ENCODE data around the gene TRIM31. TPM values are rescaled to one million over a fixed set of nuclear protein-coding genes. Genes with fewer than 3 reads are reported as not detected.

The TRIM31 gene
- total RNA-seq (2022; extraction: Qiagen RNA extraction): 1.0 to 1.8 TPM (median 1.3 TPM) in 5 replicates

GRCh38 chr6:30113003-30113759 lies at the start of gene TRIM31:
Gene TRIM31, minus strand, starts transcription at chr6:30113090. Its CDS starts 285 bp downstream, at chr6:30112805.

GRCh38 chr6:30160785-30161531 lies 48.1 kb upstream of the TRIM31 start, which contains the start of gene TRIM10:
Gene TRIM10, minus strand, starts transcription at chr6:30161211. Its CDS starts 353 bp downstream, at chr6:30160858.

GRCh38 chr6:30135757-30136156 lies 22.9 kb upstream of the TRIM31 start, which contains the start of gene TRIM40:
Gene TRIM40, plus strand, starts transcription at chr6:30136140. Its CDS starts 897 bp downstream, at chr6:30137037.

GRCh38 chr6:30075094-30075789 lies 37.6 kb downstream of the TRIM31 start, which contains the start of gene RNF39:
Gene RNF39, minus strand, starts transcription at chr6:30075769. Its CDS starts 184 bp downstream, at chr6:30075585.

GRCh38 chr6:30066577-30067459 lies 46.1 kb downstream of the TRIM31 start, which contains the start of gene PPP1R11:
Gene PPP1R11, plus strand, starts transcription at chr6:30067198. Its CDS starts 213 bp downstream, at chr6:30067411.

GRCh38 chr6:30061092-30061857 lies 51.6 kb downstream of the TRIM31 start, which contains the start of gene POLR1H:
Gene POLR1H, plus strand, starts transcription at chr6:30061265. Its CDS starts 260 bp downstream, at chr6:30061525.

Other genes with a start within 250 kb of the TRIM31 start
- gene HLA-A, start 170.6 kb downstream of the TRIM31 start, total RNA-seq (2022; extraction: Qiagen RNA extraction): 118 to 157 TPM (median 147 TPM) in 5 replicates
- 28.6 to 35.6 TPM (median 34.6 TPM) in 5 replicates for gene POLR1H, start 51.8 kb downstream of the TRIM31 start, total RNA-seq (2022; extraction: Qiagen RNA extraction)
- 41.2 to 43.7 TPM (median 42.1 TPM) in 5 replicates for gene PPP1R11, start 45.9 kb downstream of the TRIM31 start, total RNA-seq (2022; extraction: Qiagen RNA extraction)
- 0.03 to 0.07 TPM (median 0.05 TPM) in 3 of 5 replicates, not detected in the others for gene RNF39, start 37.3 kb downstream of the TRIM31 start, total RNA-seq (2022; extraction: Qiagen RNA extraction)
- not detected in 5 replicates for gene TRIM40, start 23.1 kb upstream of the TRIM31 start, total RNA-seq (2022; extraction: Qiagen RNA extraction)
- gene TRIM10, start 48.1 kb upstream of the TRIM31 start, total RNA-seq (2022; extraction: Qiagen RNA extraction): 0.02 TPM in 1 of 5 replicates, not detected in the others
- 0.08 to 0.09 TPM in 2 of 5 replicates, not detected in the others for gene TRIM15, start 50.5 kb upstream of the TRIM31 start, total RNA-seq (2022; extraction: Qiagen RNA extraction)
- 24.1 to 27.1 TPM (median 25.8 TPM) in 5 replicates for gene TRIM26, start 100.3 kb upstream of the TRIM31 start, total RNA-seq (2022; extraction: Qiagen RNA extraction)
- 6.7 to 8.1 TPM (median 7.4 TPM) in 5 replicates for gene TRIM39, start 213.8 kb upstream of the TRIM31 start, total RNA-seq (2022; extraction: Qiagen RNA extraction)
- 62.2 to 73.8 TPM (median 71.8 TPM) in 5 replicates for gene RPP21, start 232.1 kb upstream of the TRIM31 start, total RNA-seq (2022; extraction: Qiagen RNA extraction)